Measurements from ENCODE around the gene AGAP9. TPM values are rescaled to one million over a fixed set of nuclear protein-coding genes. Genes with fewer than 3 reads are reported as not detected.
"Not testable (repeated sequence)": the region's sequence is repeated elsewhere in the genome, so short reads cannot be mapped to it uniquely, and the experiment has no call there.

The AGAP9 gene
- total RNA-seq, 1 experiment from 2014 or later = 8.4 TPM

- H3K27ac Mint-ChIP-seq; CTCF ChIA-PET; POLR2A ChIA-PET; ATAC-seq; H3K36me3 Mint-ChIP-seq; H3K27me3 Mint-ChIP-seq (ENCODE audit: low read depth); H3K4me1 Mint-ChIP-seq; H3K9me3 Mint-ChIP-seq; DNase-seq (ENCODE audit: low spot score): not testable (repeated sequence)
- H3K4me3 Mint-ChIP-seq = peak overlapping the region; percentile 37
Measured at GRCh38 chr10:47554552-47554951, 31.1 kb upstream of the AGAP9 start.

- H3K36me3 Mint-ChIP-seq; H3K27me3 Mint-ChIP-seq (ENCODE audit: low read depth); CTCF ChIA-PET; ATAC-seq; POLR2A ChIA-PET; H3K4me1 Mint-ChIP-seq; DNase-seq (ENCODE audit: low spot score); H3K9me3 Mint-ChIP-seq; H3K27ac Mint-ChIP-seq: not testable (repeated sequence)
- H3K4me3 Mint-ChIP-seq = peak overlapping the region; percentile 92
Measured at GRCh38 chr10:47553860-47554247, 30.4 kb upstream of the AGAP9 start.

GRCh38 chr10:47553214-47553859 is 29.9 kb upstream of the AGAP9 start:
- H3K9me3 Mint-ChIP-seq; POLR2A ChIA-PET; H3K36me3 Mint-ChIP-seq; H3K4me1 Mint-ChIP-seq; H3K27me3 Mint-ChIP-seq (ENCODE audit: low read depth); CTCF ChIA-PET: not testable (repeated sequence)
- ATAC-seq (peak; percentile 95), DNase-seq (ENCODE audit: low spot score) (peak; percentile 86)
- 0 out of 2 replicates have a peak, but pooled peaks have one; percentile 22 for TF ChIP-seq NFE2L1 (CRISPR knock-in tag; IDR thresholded peaks at IDR 0.05)
- TF ChIP-seq GABPB1 (CRISPR knock-in tag; IDR thresholded peaks at IDR 0.05) = peak; percentile 70
- TF ChIP-seq ARID4B (CRISPR knock-in tag; IDR thresholded peaks at IDR 0.05; ENCODE audit: borderline replicate concordance) = peak; percentile 38; the same call in 1 of the 2 replicates
- TF ChIP-seq CREM (CRISPR knock-in tag; IDR thresholded peaks at IDR 0.05) = peak; percentile 53; the same call in 1 of the 2 replicates
- H3K4me3 Mint-ChIP-seq = peak overlapping the region; percentile 92
- peak overlapping the region; percentile 96 for H3K27ac Mint-ChIP-seq

GRCh38 chr10:47552719-47553118 is 29.3 kb upstream of the AGAP9 start:
- H3K27me3 Mint-ChIP-seq (ENCODE audit: low read depth); H3K4me1 Mint-ChIP-seq; ATAC-seq; H3K9me3 Mint-ChIP-seq; H3K36me3 Mint-ChIP-seq; POLR2A ChIA-PET; CTCF ChIA-PET; DNase-seq (ENCODE audit: low spot score): not testable (repeated sequence)
- H3K4me3 Mint-ChIP-seq = peak overlapping the region; percentile 92
- peak overlapping the region; percentile 49; the same call in 1 of the 2 replicates for H3K27ac Mint-ChIP-seq

- H3K4me3 Mint-ChIP-seq; CTCF ChIA-PET; H3K27me3 Mint-ChIP-seq (ENCODE audit: low read depth); H3K4me1 Mint-ChIP-seq; H3K9me3 Mint-ChIP-seq; H3K27ac Mint-ChIP-seq; H3K36me3 Mint-ChIP-seq; DNase-seq (ENCODE audit: low spot score); ATAC-seq; POLR2A ChIA-PET: not testable (repeated sequence)
Measured at GRCh38 chr10:47547286-47547685, 23.8 kb upstream of the AGAP9 start.

- POLR2A ChIA-PET; ATAC-seq; H3K4me3 Mint-ChIP-seq; CTCF ChIA-PET; H3K27ac Mint-ChIP-seq; H3K36me3 Mint-ChIP-seq; DNase-seq (ENCODE audit: low spot score); H3K4me1 Mint-ChIP-seq; H3K9me3 Mint-ChIP-seq; H3K27me3 Mint-ChIP-seq (ENCODE audit: low read depth): not testable (repeated sequence)
Measured at GRCh38 chr10:47536430-47536829, 13.0 kb upstream of the AGAP9 start.

GRCh38 chr10:47502313-47502712 is 21.1 kb downstream of the AGAP9 start:
- H3K36me3 Mint-ChIP-seq; H3K27ac Mint-ChIP-seq; DNase-seq (ENCODE audit: low spot score); H3K9me3 Mint-ChIP-seq; H3K27me3 Mint-ChIP-seq (ENCODE audit: low read depth); H3K4me1 Mint-ChIP-seq; POLR2A ChIA-PET; H3K4me3 Mint-ChIP-seq; ATAC-seq; CTCF ChIA-PET: not testable (repeated sequence)

GRCh38 chr10:47494226-47494625 is 29.2 kb downstream of the AGAP9 start:
- H3K9me3 Mint-ChIP-seq; H3K27me3 Mint-ChIP-seq (ENCODE audit: low read depth); POLR2A ChIA-PET; H3K4me1 Mint-ChIP-seq; H3K4me3 Mint-ChIP-seq; H3K27ac Mint-ChIP-seq; ATAC-seq; CTCF ChIA-PET; DNase-seq (ENCODE audit: low spot score); H3K36me3 Mint-ChIP-seq: not testable (repeated sequence)

GRCh38 chr10:47491600-47491999 is 31.8 kb downstream of the AGAP9 start, which contains the start of gene FAM25G:
TSS of gene FAM25G (minus strand) at chr10:47491700. CDS start at chr10:47491674, 26 bp downstream.
- H3K27ac Mint-ChIP-seq; POLR2A ChIA-PET; H3K9me3 Mint-ChIP-seq; CTCF ChIA-PET; ATAC-seq; H3K27me3 Mint-ChIP-seq (ENCODE audit: low read depth); H3K4me3 Mint-ChIP-seq; H3K36me3 Mint-ChIP-seq; DNase-seq (ENCODE audit: low spot score); H3K4me1 Mint-ChIP-seq: not testable (repeated sequence)

GRCh38 chr10:47489630-47490029 is 33.8 kb downstream of the AGAP9 start:
- H3K36me3 Mint-ChIP-seq; POLR2A ChIA-PET; H3K27ac Mint-ChIP-seq; H3K27me3 Mint-ChIP-seq (ENCODE audit: low read depth); H3K4me1 Mint-ChIP-seq; CTCF ChIA-PET; H3K9me3 Mint-ChIP-seq; DNase-seq (ENCODE audit: low spot score); ATAC-seq; H3K4me3 Mint-ChIP-seq: not testable (repeated sequence)

Data from WTC11 (cell line).